GM20000 (cell line): ENCODE data around the gene TCF19.
A peak's percentile ranks its signal among the peaks of the same experiment; 100 is the strongest.
"Not testable (repeated sequence)": the region's sequence is repeated elsewhere in the genome, so short reads cannot be mapped to it uniquely, and the experiment has no call there.

ENCODE experiments used
- DNase-seq: peaks from one replicate; pipeline ENCODE4 v3.0.0; 2012; ENCODE audit warnings: low spot score
- TF ChIP-seq, protein P1 (sequence below): IDR thresholded peaks from 2 replicates; pipeline ENCODE4 v1.5.1; 2012; ENCODE audit warnings: mild to moderate bottlenecking, control low read depth; ENCODE audit errors: extremely low read depth, missing control alignments

Gene TCF19

DNA sequence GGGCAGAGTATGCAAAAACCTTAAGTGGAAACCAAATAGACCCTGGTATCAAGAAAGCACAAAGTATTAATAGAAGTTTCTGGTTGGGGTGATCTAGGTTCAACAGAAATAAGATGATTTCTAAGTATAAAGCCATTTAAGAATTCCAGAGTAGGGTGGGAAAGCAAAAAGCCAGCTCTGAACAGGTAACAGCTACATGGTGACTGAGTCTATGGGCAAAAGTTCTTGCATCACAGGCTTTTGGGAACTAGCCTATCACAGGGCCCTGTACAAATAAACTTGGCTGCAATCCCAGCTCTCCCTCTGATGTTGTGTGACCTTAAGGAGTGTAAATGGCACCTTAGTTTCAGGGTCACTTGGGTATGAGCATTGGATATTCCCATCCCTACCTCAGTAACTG lies 5.5 kb downstream of the TCF19 start:
- TF ChIP-seq, protein P1, sequence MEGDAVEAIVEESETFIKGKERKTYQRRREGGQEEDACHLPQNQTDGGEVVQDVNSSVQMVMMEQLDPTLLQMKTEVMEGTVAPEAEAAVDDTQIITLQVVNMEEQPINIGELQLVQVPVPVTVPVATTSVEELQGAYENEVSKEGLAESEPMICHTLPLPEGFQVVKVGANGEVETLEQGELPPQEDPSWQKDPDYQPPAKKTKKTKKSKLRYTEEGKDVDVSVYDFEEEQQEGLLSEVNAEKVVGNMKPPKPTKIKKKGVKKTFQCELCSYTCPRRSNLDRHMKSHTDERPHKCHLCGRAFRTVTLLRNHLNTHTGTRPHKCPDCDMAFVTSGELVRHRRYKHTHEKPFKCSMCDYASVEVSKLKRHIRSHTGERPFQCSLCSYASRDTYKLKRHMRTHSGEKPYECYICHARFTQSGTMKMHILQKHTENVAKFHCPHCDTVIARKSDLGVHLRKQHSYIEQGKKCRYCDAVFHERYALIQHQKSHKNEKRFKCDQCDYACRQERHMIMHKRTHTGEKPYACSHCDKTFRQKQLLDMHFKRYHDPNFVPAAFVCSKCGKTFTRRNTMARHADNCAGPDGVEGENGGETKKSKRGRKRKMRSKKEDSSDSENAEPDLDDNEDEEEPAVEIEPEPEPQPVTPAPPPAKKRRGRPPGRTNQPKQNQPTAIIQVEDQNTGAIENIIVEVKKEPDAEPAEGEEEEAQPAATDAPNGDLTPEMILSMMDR, result no peak
- no peak for DNase-seq

DNA sequence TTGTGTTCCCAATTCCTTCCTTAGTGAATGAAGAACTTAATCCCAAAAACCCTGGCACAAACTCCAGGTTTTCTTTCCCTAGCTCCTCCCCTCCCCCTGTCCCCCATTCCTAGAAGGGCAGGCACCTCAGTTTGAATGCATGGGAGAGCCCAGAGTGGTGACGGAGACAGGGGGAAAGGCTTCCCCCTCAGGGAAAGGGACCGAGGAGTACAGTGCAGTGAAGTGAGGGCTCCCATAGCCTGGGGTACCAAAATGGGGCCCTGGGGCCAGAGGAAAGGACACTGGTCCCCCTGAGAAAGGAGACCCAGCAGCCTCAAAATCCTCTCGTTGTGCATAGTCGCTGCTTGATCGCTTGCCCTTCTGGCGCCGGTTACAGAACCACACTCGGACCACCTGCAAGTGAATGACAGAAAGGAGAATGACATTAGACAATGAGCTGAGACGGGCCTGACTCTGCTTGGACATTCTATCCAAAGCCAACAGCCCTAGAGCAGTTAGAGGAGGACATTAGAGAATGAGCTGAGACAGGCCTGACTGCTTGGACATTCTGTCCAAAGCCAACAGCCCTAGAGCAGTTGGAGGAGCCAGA lies 6.2 kb downstream of the TCF19 start:
- DNase-seq, result not testable (repeated sequence)

DNA sequence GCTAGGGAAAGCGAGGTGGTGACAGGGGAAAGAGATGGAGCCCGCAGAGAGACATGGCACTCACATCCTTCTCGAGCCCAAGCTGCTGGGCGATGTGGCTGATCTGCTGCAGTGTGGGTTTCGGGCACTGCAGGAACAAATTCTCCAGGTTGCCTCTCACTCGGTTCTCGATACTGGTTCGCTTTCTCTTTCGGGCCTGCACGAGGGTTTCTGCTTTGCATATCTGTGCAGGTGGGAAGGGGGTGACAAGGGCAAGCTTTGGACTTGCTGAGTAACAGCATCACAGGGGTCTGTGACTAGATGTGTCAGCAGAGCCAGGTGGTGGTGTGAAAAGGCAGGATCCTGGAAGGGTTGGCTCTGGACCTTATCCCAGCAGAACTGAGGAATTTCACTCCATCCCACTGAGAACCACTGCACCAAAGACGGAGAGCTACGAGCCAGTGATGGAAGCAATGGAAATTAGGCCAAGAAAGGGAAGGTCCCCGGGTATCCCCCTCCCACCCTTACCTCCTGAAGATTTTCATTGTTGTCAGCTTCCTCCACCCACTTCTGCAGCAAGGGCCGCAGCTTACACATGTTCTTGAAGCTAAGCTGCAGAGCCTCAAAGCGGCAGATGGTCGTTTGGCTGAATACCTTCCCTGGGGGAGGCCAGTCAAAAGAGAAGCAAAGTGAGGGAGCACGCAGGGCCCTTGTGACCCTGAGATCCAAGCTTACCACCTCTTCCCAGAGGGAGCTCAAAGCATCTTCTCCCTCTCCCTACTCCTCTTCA lies 6.9 kb downstream of the TCF19 start:
- DNase-seq, result peak; percentile 74

DNA sequence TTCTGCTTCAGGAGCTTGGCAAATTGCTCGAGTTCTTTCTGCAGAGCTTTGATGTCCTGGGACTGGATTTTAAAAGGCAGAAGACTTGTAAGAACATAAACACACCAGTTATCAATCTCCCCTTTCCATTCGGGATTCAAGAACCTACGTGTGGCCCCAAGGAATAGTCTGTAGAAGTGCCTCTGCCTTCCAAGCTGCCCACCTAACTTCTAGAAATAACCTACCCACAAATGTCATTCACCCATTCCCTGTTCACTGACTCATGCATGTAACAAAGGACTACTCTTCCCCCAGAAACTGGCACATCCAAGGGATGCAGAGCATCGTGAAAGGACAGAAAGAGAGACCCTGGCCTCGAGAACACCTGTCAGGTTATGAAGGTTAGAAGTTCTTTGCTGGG lies 7.6 kb downstream of the TCF19 start:
- TF ChIP-seq, protein P1, result no peak
- DNase-seq, result no peak

DNA sequence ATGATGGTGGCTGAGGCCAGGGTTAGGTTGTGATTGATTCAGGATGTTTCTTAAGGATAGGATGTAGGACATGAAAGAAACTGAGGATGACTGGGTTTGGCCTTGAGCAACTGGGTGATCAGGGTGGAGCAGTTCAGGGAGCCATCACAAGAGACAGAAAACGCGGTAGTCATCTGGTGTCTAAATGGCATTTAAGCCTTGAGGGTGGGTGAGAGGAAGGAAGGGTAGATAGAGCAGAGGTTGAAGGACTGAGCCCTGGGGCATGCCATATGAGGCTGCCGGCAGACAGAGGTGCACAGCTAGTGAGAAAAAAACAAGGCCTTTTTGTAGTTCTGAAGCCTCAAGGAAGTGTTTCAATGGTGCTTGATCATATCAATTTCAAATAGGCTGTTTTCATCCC lies 10.2 kb downstream of the TCF19 start:
- TF ChIP-seq, protein P1, result no peak
- no peak for DNase-seq

DNA sequence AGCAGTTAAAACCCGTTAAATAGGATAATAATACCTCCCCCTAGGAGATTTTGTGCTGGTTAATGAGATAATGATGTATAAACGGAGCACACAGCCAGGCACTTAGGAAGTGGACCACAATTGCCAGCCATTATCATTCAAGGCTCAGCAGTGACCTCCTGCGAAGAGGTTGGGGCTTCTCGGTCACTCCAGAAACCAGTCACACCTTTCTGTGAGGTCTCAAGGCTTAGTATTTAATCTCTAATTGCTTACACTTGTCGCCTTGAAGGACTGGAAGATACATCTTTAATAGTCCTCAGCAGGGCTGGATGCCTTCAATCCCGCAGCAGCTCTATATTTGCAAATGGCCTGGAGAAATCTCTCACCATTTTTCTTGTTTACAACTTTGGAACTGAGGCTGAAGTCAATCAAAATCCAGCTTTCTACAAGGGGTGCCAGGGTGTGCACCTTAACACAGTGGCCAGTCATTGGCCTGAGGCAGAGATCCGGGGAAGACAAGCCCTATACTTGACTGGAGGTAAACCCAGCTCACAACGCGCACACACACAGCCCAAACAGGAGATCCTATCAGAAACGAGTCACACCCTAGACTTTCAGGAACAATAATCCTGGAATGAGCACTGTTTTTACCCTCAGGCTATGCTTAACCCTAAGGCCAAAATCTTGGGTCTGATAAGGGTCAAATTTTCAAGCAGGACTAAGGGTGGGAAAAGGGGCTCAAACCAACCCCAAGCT lies 10.9 kb downstream of the TCF19 start:
- TF ChIP-seq, protein P1, result no peak
- DNase-seq, result no peak

DNA sequence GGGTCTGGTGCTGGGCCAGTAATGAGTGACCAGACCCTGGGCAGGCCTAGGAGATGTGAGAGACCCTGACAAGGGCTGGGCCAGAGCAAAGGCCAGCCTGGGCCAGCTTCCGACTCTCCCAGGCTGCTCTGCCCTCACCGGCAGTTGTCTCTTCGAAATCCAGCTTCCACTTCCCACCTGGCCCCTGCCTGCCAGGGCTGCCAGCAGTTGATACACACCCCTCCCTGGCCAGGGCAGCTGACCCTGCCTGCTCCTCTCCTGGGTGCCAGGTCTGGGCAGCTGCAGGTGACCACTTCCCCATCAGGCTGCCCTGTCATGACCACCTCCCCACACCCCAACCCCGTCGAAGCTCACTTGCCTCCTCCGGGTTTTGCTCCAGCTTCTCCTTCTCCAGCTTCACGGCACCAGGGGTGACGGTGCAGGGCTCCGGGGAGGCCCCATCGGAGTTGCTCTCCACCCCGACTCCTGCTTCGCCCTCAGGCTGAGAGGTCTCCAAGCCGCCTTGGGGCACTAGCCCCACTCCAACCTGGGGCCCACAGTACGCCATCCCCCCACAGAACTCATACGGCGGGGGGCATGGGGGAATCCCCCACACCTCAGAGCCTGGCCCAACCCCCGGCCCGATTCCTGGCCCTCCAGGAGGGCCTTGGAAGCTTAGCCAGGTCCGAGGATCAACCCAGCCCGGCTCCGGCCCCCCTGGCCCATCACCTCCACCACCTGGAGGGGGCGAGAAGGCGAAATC lies 11.6 kb downstream of the TCF19 start:
- not testable (repeated sequence) for DNase-seq

DNA sequence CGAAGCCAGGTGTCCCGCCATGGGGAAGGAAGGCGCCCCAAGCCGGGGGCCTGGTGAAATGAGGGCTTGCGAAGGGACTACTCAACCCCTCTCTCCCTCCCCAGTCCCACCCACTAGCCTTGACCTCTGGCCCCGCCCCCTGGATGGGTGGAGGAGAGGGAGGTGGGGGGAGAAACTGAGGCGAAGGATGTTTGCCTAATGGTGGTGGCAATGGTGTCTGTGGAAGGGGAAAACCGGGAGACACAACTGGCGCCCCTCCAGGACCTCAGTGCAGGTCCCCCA lies 12.2 kb downstream of the TCF19 start, which contains the start of gene POU5F1:
POU5F1 (minus strand) TSS at position 83 of the 282 bp plus-strand sequence; CDS start at position 21, 62 bp downstream.
- TF ChIP-seq, protein P1, result no peak
- no peak for DNase-seq
